Measurements from ENCODE around the gene ARHGAP31. TPM values are rescaled to one million over a fixed set of nuclear protein-coding genes. Genes with fewer than 3 reads are reported as not detected.

Gene ARHGAP31
- total and polyA plus RNA-seq, 2 of the 8 experiments (the other 6 are each of a cell fraction or from before 2014, with no cell fraction given): 1.1 to 7.6 TPM

DNA sequence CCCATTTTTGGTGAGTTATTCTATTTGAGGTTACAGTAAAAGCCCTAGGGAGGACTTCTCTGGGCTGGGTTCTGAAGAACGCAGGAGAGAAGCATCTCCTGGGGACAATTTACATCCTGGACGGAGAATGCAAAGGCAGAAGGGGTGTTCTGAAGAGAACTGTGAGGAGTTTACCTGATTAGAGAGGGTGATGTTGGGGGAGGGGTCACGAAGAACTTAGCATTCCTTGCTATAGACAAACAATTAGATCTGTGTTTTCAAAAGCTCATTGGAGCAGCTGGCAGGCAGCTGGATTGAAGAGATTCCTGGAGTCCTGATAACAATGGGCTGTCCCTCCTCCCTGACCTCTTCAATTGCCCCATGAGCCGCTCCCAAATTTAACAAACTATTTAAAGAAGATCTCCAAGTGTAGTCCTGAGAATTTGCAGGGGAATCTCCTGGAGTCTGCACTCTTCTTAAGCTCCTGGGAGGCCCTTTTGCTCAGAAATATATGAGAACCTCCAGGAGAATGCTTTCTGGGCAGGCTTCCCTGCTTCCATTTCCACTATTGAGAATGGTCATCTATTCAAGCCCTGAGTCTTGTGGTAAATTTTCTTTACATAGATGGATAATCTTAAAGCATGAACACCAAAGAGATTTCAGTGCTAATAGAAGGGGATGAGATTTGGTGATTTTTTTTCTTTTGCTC is 55.3 kb downstream of the ARHGAP31 start (continued):
- 0 out of 4 replicates have a peak, but pooled peaks have one; percentile 1 to 22 for TF ChIP-seq RAD21 (IDR thresholded peaks at IDR 0.05 in 1 of 2, conservative IDR thresholded peaks at IDR 0.05 in 1 of 2; ENCODE audit: low read depth in 2 of 2, low read length in 2 of 2)
- no peak for TF ChIP-seq FOSL1 (IDR thresholded peaks at IDR 0.05; ENCODE audit: insufficient read depth, low read depth, low read length)
- 0 out of 2 replicates have a peak, but pooled peaks have one; percentile 42 for TF ChIP-seq RXRA (IDR thresholded peaks at IDR 0.05; ENCODE audit: insufficient read depth, low read depth, low read length)
- TF ChIP-seq SRF (IDR thresholded peaks at IDR 0.05; ENCODE audit: low read depth, low read length): no peak
- TF ChIP-seq, protein P1, sequence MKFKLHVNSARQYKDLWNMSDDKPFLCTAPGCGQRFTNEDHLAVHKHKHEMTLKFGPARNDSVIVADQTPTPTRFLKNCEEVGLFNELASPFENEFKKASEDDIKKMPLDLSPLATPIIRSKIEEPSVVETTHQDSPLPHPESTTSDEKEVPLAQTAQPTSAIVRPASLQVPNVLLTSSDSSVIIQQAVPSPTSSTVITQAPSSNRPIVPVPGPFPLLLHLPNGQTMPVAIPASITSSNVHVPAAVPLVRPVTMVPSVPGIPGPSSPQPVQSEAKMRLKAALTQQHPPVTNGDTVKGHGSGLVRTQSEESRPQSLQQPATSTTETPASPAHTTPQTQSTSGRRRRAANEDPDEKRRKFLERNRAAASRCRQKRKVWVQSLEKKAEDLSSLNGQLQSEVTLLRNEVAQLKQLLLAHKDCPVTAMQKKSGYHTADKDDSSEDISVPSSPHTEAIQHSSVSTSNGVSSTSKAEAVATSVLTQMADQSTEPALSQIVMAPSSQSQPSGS (IDR thresholded peaks at IDR 0.05; ENCODE audit: low read length): peak; percentile 68; the same call in 1 of the 2 replicates
- TF ChIP-seq SP1 (IDR thresholded peaks at IDR 0.05; ENCODE audit: low read depth, low read length): peak; percentile 95
- TF ChIP-seq TAF1 (IDR thresholded peaks at IDR 0.05; ENCODE audit: low read depth, low read length): peak; percentile 59; the same call in 1 of the 2 replicates
- peak in 1 of 2 experiments; percentile 89; a peak in 1 of 3 replicates for TF ChIP-seq EP300 (IDR thresholded peaks at IDR 0.05; ENCODE audit: borderline replicate concordance in 1 of 2, low read depth in 2 of 2, low read length in 2 of 2)
- TF ChIP-seq BCL11A (IDR thresholded peaks at IDR 0.05; ENCODE audit: low read depth in 2 of 2, low read length in 2 of 2): peak in 1 of 2 experiments; percentile 28
- TF ChIP-seq TEAD4 (IDR thresholded peaks at IDR 0.05; ENCODE audit: low read depth, low read length): peak; percentile 87
- peak; percentile 10 for TF ChIP-seq ASH2L (IDR thresholded peaks at IDR 0.05; ENCODE audit: low read length)
- TF ChIP-seq, protein P2, sequence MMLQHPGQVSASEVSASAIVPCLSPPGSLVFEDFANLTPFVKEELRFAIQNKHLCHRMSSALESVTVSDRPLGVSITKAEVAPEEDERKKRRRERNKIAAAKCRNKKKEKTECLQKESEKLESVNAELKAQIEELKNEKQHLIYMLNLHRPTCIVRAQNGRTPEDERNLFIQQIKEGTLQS (IDR thresholded peaks at IDR 0.05; ENCODE audit: insufficient read depth, low read depth, low read length): no peak
- peak in 1 of 2 experiments; percentile 83; a peak in 1 of 4 replicates for TF ChIP-seq HDAC2 (IDR thresholded peaks at IDR 0.05; ENCODE audit: borderline replicate concordance in 1 of 2, low read depth in 2 of 2, low read length in 2 of 2)

Data from H1 (cell line).